GM12878 (cell line): ENCODE results near the gene CD244. TPM values are rescaled to one million over a fixed set of nuclear protein-coding genes. Genes with fewer than 3 reads are reported as not detected.

ENCODE experiments used
- ATAC-seq: fragments of 200-7000 bp; cut with Tn5 transposase; 3 replicates; pipeline ENCODE4 v1.9.1; 2020; ENCODE audit warnings: mild to moderate bottlenecking, moderate library complexity
- BruUV-seq: library from RNA; stranded (reverse); fragments of 400-500 nt; replicated peaks from 2 replicates; lab custom pipeline; 2021; lab: Mats Ljungman, UMichigan
- CTCF ChIA-PET: fragments of 300-600 bp; sonication (Branson Sonifier 250); formaldehyde crosslinking; extraction: SDS; loops from one replicate; lab custom pipeline; 2021; ENCODE audit warnings: inconsistent platforms; lab: Yijun Ruan, JAX
- POLR2A ChIA-PET: fragments of 350-600 bp; formaldehyde crosslinking; extraction: SDS; loops from one replicate; lab custom pipeline; 2021; ENCODE audit warnings: inconsistent platforms; lab: Charles Lee
- RAD21 ChIA-PET: fragments of 300-600 bp; sonication (Branson Sonifier 250); formaldehyde crosslinking; loops from one replicate; lab custom pipeline; 2023; ENCODE audit warnings: antibody characterized with exemption; ENCODE audit not compliant: unreplicated experiment; lab: Charles Lee
- SMC1A ChIA-PET: fragments of 300-600 bp; sonication (Branson Sonifier 250); formaldehyde crosslinking; loops from one replicate; lab custom pipeline; 2023; ENCODE audit not compliant: unreplicated experiment, uncharacterized antibody; lab: Charles Lee
- DNase-seq: peaks from one replicate; pipeline ENCODE4 v3.0.0-alpha.2; 2011; ENCODE audit warnings: low read depth, low spot score
- FAIRE-seq: peaks from 3 replicates; lab custom pipeline; 2011; peaks lifted over from hg19 to GRCh38; lab: Jason Lieb, UNC
- H2AFZ ChIP-seq: 2 replicates; pipeline ENCODE4 v1.6.0; 2011; ENCODE audit warnings: low read depth, low read length, control low read depth; ENCODE audit not compliant: control insufficient read depth
- H3K27ac ChIP-seq: 2 replicates; pipeline ENCODE4 v1.5.1; 2011; ENCODE audit warnings: control low read depth; ENCODE audit not compliant: control insufficient read depth, insufficient read depth
- H3K27me3 ChIP-seq, 2 experiments: replicated peaks in 1 of 2; 2 replicates each; pipeline versions ENCODE4 v1.6.0 to v1.6.1; 2011; ENCODE audit warnings: low read length in 1 of 2; ENCODE audit not compliant: control insufficient read depth in 2 of 2, insufficient read depth in 2 of 2
- H3K36me3 ChIP-seq, 2 experiments: 2 replicates each; pipeline ENCODE4 v1.5.1; 2011; ENCODE audit warnings: low read length in 1 of 2; ENCODE audit not compliant: control insufficient read depth in 2 of 2, insufficient read depth in 2 of 2
- H3K4me1 ChIP-seq: 2 replicates; pipeline ENCODE4 v1.6.1; 2011; ENCODE audit warnings: mild to moderate bottlenecking, low read length, moderate library complexity, mixed read lengths; ENCODE audit not compliant: control insufficient read depth, insufficient read depth
- H3K4me2 ChIP-seq: 2 replicates; pipeline ENCODE4 v1.6.0; 2011; ENCODE audit warnings: control low read depth; ENCODE audit not compliant: control insufficient read depth, insufficient read depth
- H3K4me3 ChIP-seq: fragments of 200-600 bp; sonication (generic); 2 replicates; pipeline ENCODE4 v1.5.1; 2016
- H3K79me2 ChIP-seq: 2 replicates; pipeline ENCODE4 v1.6.0; 2011; ENCODE audit warnings: low read length; ENCODE audit not compliant: control insufficient read depth, insufficient read depth
- H3K9ac ChIP-seq: 2 replicates; pipeline ENCODE4 v1.8.0; 2011; ENCODE audit warnings: low read length, control low read depth, mixed read lengths; ENCODE audit not compliant: control insufficient read depth, insufficient read depth
- H3K9me3 ChIP-seq: replicated peaks from 3 replicates; pipeline ENCODE4 v1.5.1; 2011; ENCODE audit warnings: mild to moderate bottlenecking, low read length; ENCODE audit not compliant: control insufficient read depth, insufficient read depth
- H4K20me1 ChIP-seq: 2 replicates; pipeline ENCODE4 v1.6.0; 2011; ENCODE audit not compliant: control insufficient read depth, insufficient read depth
- EED ChIP-seq: sonication (generic); IDR thresholded peaks from 2 replicates; pipeline ENCODE4 v1.6.1; 2016; ENCODE audit warnings: antibody characterized with exemption, low read depth
- GATAD2B ChIP-seq: fragments of 450-650 bp; conservative IDR thresholded peaks from 2 replicates; pipeline ENCODE4 v1.6.1; 2017; ENCODE audit warnings: low read depth, mild to moderate bottlenecking, moderate library complexity
- RAD21 ChIP-seq: IDR thresholded peaks from 2 replicates; pipeline ENCODE4 v1.6.1; 2011; ENCODE audit warnings: mild to moderate bottlenecking, low read depth, low read length, moderate library complexity; ENCODE audit not compliant: insufficient read depth
- SMARCA5 ChIP-seq: fragments of 450-650 bp; IDR thresholded peaks from 2 replicates; pipeline ENCODE4 v1.6.1; 2017; ENCODE audit warnings: mild to moderate bottlenecking
- SPI1 ChIP-seq: IDR thresholded peaks from 2 replicates; pipeline ENCODE4 v1.6.1; 2011; ENCODE audit warnings: low read depth, mild to moderate bottlenecking, low read length, moderate library complexity, borderline replicate concordance; ENCODE audit not compliant: insufficient read depth
- WGBS: methylation state at CpG from one replicate; pipeline ENCODE4 v1.1.6; 2016; ENCODE audit warnings: low lambda C conversion rate; ENCODE audit not compliant: insufficient replicate concordance, insufficient coverage; ENCODE audit errors: missing lambda C conversion rate; 5-methylcytosine and 5-hydroxymethylcytosine counted together
- in situ Hi-C: fragments of 300-500 bp; cut with MboI; formaldehyde crosslinking; loops from 9 replicates; pipeline ENCODE4 v1.14.3; 2018; ENCODE audit warnings: mixed read lengths
- intact Hi-C: fragments of 100-400 bp; cut with micrococcal nuclease; formaldehyde crosslinking; loops from one replicate; pipeline ENCODE4 v1.14.2; 2022; ENCODE audit not compliant: unreplicated experiment
- polyA plus RNA-seq, 11 experiments: library from polyadenylated mRNA; depleted of rRNA in 4 of 11; unstranded in 6 of 11; stranded (reverse) in 5 of 11; fragments of >200 nt; fragmentation: Nextera tagmentation in 4 of 11; fragmentation: Illumina TruSeq in 1 of 11; extraction: Ambion mirVana in 4 of 11; extraction: Trizol in 1 of 11; gene quantifications; 1 replicate in 1 of 11; 2 replicates in 10 of 11; pipeline versions ENCODE4 v1.2.1 to v1.2.3, GENCODE V29; 2011 to 2016; ENCODE audit warnings: inconsistent platforms in 2 of 11, missing spikeins in 2 of 11, low read depth in 1 of 11
- total RNA-seq, 4 experiments: library from RNA; depleted of rRNA in 3 of 4; stranded (reverse); fragments of >200 nt in 3 of 4; fragmentation: Illumina TruSeq in 1 of 4; extraction: Trizol in 1 of 4; gene quantifications; 2 replicates each; pipeline versions ENCODE4 v1.2.1 to v1.2.3, GENCODE V29; 2013 to 2021
- TF ChIP-seq, protein P1 (sequence below): fragments of 450-650 bp; IDR thresholded peaks from 2 replicates; pipeline ENCODE4 v1.6.1; 2017; ENCODE audit warnings: mild to moderate bottlenecking
- TF ChIP-seq, protein P2 (sequence below): fragments of 450-650 bp; formaldehyde crosslinking; IDR thresholded peaks from 2 replicates; pipeline ENCODE4 v1.4.0; 2022; ENCODE audit warnings: mild to moderate bottlenecking, moderate library complexity
- TF ChIP-seq, protein P3 (sequence below), 3 experiments: IDR thresholded peaks in 2 of 3; conservative IDR thresholded peaks in 1 of 3; 2 replicates each; pipeline ENCODE4 v1.5.1; 2011; ENCODE audit warnings: low read depth in 3 of 3, low read length in 3 of 3, mild to moderate bottlenecking in 3 of 3, control low read depth in 2 of 3, moderate library complexity in 2 of 3, inconsistent platforms in 1 of 3, mixed read lengths in 1 of 3; ENCODE audit not compliant: control insufficient read depth in 2 of 3, insufficient read depth in 1 of 3; ENCODE audit errors: extremely low read depth in 1 of 3
- TF ChIP-seq, protein P4 (sequence below): IDR thresholded peaks from 2 replicates; pipeline ENCODE4 v1.6.1; 2011; ENCODE audit warnings: mild to moderate bottlenecking, low read depth, low read length, moderate library complexity; ENCODE audit not compliant: insufficient replicate concordance
- TF ChIP-seq, protein P5 (sequence below): fragments of 450-650 bp; IDR thresholded peaks from 2 replicates; pipeline ENCODE4 v1.6.1; 2016; ENCODE audit warnings: mild to moderate bottlenecking

CD244 gene
- total and polyA plus RNA-seq, 10 of the 15 experiments (the other 5 are each of a cell fraction or from before 2014, with no cell fraction given), result 0.24 to 13.6 (median 0.73) TPM

DNA sequence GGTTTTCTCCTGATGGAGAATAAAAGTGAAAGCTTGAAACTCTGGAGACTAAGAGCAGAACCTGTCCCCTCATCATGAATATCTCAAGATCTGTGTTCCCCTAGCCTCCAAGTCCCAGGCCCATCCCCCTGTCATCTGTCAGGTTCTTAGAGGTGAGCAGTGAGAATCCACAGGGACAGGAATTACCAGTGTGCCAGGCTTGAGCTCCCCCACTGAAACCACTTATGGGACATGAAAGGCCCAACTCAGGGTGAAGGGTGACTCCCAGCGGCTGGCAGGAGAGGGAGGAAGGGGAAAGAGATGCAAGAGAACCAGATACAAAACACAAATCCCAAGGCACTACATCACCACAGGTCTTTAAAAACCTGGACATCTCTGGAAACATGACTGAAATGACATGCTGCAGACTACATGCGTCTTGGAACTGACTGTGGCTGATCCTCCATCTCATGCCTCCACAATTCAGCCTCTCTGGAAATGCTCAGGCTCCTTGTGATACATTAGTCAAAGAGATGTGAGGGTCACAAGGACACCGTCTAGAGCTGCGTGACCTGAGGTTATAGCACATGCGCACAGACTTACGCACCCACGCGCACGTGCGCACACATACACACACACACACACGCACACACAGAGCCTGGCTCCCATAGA is 73.5 kb downstream of the CD244 start:
- Histone ChIP-seq H3K27ac (peak overlapping the region; percentile 86), H3K27me3 (no peaks in the 10 kb centered on the region), H3K79me2 (no peaks in the 10 kb centered on the region), H3K9me3 (no peaks in the 10 kb centered on the region), H4K20me1 (no peaks in the 10 kb centered on the region), H2AFZ (peak overlapping the region; percentile 91), H3K4me3 (no peak overlapping the region), H3K4me1 (peaks cover 19% of the 10 kb centered on the region), H3K9ac (no peak overlapping the region; the same call in 1 of the 2 replicates), H3K36me3 (no peaks in the 10 kb centered on the region), H3K4me2 (peak overlapping the region; percentile 71; the same call in 1 of the 2 replicates)
- POLR2A ChIA-PET, result interaction anchor here (0.6 to 3.8 kb wide), 15 partner anchors 8 to 143 kb away, joined by 3 to 28 read pairs (median 4); partner anchors contain the start of genes SLAMF1 and SLAMF7
- TF ChIP-seq, protein P1, sequence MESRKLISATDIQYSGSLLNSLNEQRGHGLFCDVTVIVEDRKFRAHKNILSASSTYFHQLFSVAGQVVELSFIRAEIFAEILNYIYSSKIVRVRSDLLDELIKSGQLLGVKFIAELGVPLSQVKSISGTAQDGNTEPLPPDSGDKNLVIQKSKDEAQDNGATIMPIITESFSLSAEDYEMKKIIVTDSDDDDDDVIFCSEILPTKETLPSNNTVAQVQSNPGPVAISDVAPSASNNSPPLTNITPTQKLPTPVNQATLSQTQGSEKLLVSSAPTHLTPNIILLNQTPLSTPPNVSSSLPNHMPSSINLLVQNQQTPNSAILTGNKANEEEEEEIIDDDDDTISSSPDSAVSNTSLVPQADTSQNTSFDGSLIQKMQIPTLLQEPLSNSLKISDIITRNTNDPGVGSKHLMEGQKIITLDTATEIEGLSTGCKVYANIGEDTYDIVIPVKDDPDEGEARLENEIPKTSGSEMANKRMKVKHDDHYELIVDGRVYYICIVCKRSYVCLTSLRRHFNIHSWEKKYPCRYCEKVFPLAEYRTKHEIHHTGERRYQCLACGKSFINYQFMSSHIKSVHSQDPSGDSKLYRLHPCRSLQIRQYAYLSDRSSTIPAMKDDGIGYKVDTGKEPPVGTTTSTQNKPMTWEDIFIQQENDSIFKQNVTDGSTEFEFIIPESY, result peak; percentile 96
- TF ChIP-seq RAD21, result peak; percentile 30; the same call in 1 of the 2 replicates
- peak; percentile 12; the same call in 1 of the 2 replicates for TF ChIP-seq EED
- TF ChIP-seq, protein P2, sequence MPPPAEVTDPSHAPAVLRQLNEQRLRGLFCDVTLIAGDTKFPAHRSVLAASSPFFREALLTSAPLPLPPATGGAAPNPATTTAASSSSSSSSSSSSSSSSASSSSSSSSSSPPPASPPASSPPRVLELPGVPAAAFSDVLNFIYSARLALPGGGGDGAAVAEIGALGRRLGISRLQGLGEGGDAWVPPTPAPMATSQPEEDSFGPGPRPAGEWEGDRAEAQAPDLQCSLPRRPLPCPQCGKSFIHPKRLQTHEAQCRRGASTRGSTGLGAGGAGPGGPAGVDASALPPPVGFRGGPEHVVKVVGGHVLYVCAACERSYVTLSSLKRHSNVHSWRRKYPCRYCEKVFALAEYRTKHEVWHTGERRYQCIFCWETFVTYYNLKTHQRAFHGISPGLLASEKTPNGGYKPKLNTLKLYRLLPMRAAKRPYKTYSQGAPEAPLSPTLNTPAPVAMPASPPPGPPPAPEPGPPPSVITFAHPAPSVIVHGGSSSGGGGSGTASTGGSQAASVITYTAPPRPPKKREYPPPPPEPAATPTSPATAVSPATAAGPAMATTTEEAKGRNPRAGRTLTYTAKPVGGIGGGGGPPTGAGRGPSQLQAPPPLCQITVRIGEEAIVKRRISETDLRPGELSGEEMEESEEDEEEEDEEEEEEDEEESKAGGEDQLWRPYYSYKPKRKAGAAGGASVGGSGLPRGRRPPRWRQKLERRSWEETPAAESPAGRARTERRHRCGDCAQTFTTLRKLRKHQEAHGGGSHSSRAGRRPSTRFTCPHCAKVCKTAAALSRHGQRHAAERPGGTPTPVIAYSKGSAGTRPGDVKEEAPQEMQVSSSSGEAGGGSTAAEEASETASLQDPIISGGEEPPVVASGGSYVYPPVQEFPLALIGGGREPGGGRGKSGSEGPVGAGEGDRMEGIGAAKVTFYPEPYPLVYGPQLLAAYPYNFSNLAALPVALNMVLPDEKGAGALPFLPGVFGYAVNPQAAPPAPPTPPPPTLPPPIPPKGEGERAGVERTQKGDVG (CRISPR knock-in tag), result 0 out of 2 replicates have a peak, but pooled peaks have one; percentile 12
- no peak for TF ChIP-seq GATAD2B
- TF ChIP-seq, protein P3, sequence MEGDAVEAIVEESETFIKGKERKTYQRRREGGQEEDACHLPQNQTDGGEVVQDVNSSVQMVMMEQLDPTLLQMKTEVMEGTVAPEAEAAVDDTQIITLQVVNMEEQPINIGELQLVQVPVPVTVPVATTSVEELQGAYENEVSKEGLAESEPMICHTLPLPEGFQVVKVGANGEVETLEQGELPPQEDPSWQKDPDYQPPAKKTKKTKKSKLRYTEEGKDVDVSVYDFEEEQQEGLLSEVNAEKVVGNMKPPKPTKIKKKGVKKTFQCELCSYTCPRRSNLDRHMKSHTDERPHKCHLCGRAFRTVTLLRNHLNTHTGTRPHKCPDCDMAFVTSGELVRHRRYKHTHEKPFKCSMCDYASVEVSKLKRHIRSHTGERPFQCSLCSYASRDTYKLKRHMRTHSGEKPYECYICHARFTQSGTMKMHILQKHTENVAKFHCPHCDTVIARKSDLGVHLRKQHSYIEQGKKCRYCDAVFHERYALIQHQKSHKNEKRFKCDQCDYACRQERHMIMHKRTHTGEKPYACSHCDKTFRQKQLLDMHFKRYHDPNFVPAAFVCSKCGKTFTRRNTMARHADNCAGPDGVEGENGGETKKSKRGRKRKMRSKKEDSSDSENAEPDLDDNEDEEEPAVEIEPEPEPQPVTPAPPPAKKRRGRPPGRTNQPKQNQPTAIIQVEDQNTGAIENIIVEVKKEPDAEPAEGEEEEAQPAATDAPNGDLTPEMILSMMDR (IDR thresholded peaks at IDR 0.05 in 2 of 3, conservative IDR thresholded peaks at IDR 0.05 in 1 of 3; ENCODE audit: control insufficient read depth in 2 of 3, extremely low read depth in 1 of 3, insufficient read depth in 1 of 3, low read depth in 3 of 3, low read length in 3 of 3), result peak in 1 of 3 experiments; percentile 24; a peak in 3 of 6 replicates
- TF ChIP-seq, protein P4, sequence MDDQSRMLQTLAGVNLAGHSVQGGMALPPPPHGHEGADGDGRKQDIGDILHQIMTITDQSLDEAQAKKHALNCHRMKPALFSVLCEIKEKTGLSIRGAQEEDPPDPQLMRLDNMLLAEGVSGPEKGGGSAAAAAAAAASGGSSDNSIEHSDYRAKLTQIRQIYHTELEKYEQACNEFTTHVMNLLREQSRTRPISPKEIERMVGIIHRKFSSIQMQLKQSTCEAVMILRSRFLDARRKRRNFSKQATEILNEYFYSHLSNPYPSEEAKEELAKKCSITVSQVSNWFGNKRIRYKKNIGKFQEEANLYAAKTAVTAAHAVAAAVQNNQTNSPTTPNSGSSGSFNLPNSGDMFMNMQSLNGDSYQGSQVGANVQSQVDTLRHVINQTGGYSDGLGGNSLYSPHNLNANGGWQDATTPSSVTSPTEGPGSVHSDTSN, result peak; percentile 17
- no peak for TF ChIP-seq SPI1
- TF ChIP-seq, protein P5, sequence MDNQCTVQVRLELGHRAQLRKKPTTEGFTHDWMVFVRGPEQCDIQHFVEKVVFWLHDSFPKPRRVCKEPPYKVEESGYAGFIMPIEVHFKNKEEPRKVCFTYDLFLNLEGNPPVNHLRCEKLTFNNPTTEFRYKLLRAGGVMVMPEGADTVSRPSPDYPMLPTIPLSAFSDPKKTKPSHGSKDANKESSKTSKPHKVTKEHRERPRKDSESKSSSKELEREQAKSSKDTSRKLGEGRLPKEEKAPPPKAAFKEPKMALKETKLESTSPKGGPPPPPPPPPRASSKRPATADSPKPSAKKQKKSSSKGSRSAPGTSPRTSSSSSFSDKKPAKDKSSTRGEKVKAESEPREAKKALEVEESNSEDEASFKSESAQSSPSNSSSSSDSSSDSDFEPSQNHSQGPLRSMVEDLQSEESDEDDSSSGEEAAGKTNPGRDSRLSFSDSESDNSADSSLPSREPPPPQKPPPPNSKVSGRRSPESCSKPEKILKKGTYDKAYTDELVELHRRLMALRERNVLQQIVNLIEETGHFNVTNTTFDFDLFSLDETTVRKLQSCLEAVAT, result peak; percentile 99; the same call in 1 of the 2 replicates
- peak; percentile 84 for TF ChIP-seq SMARCA5
- TSS peak; percentile 76 for BruUV-seq
- RAD21 ChIA-PET, result interaction anchor here (0.9 to 3.7 kb wide), 20 partner anchors 9 to 170 kb away, joined by 3 to 49 read pairs (median 8); partner anchors contain the start of genes CD244, CD48, SLAMF1 and SLAMF7
- DNase-seq, result no peak
- SMC1A ChIA-PET, result interaction anchor here (0.6 to 4.5 kb wide), 29 partner anchors 9 to 249 kb away, joined by 3 to 38 read pairs (median 4); partner anchors contain the start of genes CD244, CD48 and SLAMF7
- no peak for FAIRE-seq
- 91% methylated on average over 11 of the region's 11 CpGs for WGBS
- in situ Hi-C loops (no loop called here), intact Hi-C loops (no loop called here)
- CTCF ChIA-PET, result interaction anchor here (1.0 to 3.9 kb wide), 15 partner anchors 9 to 165 kb away, joined by 3 to 32 read pairs (median 6); partner anchors contain the start of gene ITLN2
- ATAC-seq, result peak; percentile 16
